CD4-positive, alpha-beta T cell treated with Interleukin-21 for 1 hour (primary cell): ENCODE data around the gene FOXP2.

ENCODE experiments used
- DNase-seq: peaks from one replicate; pipeline ENCODE4 v3.0.0-alpha.2; 2020

Gene FOXP2

GRCh38 chr7:114741911-114742310 is 327.3 kb downstream of the FOXP2 start:
- DNase-seq: no peak
